Measurements from ENCODE around the gene AUTS2.

Gene AUTS2

GRCh38 chr7:69981646-69982045, 383.4 kb downstream of the AUTS2 start:
- H3K36me3 ChIP-seq, result no peaks in the 10 kb centered on the region
- no peak for TF ChIP-seq CTCF (IDR thresholded peaks at IDR 0.05)
- H3K9me3 ChIP-seq, result no peaks in the 10 kb centered on the region
- no peaks in the 10 kb centered on the region for H3K27me3 ChIP-seq
- H3K27ac ChIP-seq, result no peak overlapping the region
- H3K4me1 ChIP-seq (ENCODE audit: control insufficient read depth in 1 of 2, insufficient read depth in 1 of 2, low read depth in 1 of 2, low read length in 1 of 2), result no peaks in the 10 kb centered on the region
- H3K4me3 ChIP-seq (ENCODE audit: low read depth in 1 of 2, low read length in 1 of 2), result no peak overlapping the region

GRCh38 chr7:69982197-69982596, 383.9 kb downstream of the AUTS2 start:
- no peak overlapping the region for H3K4me3 ChIP-seq (ENCODE audit: low read depth in 1 of 2, low read length in 1 of 2)
- no peaks in the 10 kb centered on the region for H3K9me3 ChIP-seq
- no peak for TF ChIP-seq CTCF (IDR thresholded peaks at IDR 0.05)
- no peaks in the 10 kb centered on the region for H3K4me1 ChIP-seq (ENCODE audit: control insufficient read depth in 1 of 2, insufficient read depth in 1 of 2, low read depth in 1 of 2, low read length in 1 of 2)
- H3K36me3 ChIP-seq, result no peaks in the 10 kb centered on the region
- H3K27ac ChIP-seq, result no peak overlapping the region
- no peaks in the 10 kb centered on the region for H3K27me3 ChIP-seq

- Histone ChIP-seq H3K4me3 (ENCODE audit: low read depth in 1 of 2, low read length in 1 of 2) (no peak overlapping the region), H3K4me1 (ENCODE audit: control insufficient read depth in 1 of 2, insufficient read depth in 1 of 2, low read depth in 1 of 2, low read length in 1 of 2) (no peaks in the 10 kb centered on the region), H3K27me3 (no peaks in the 10 kb centered on the region), H3K9me3 (no peaks in the 10 kb centered on the region), H3K27ac (no peak overlapping the region), H3K36me3 (no peaks in the 10 kb centered on the region)
- no peak for TF ChIP-seq CTCF (IDR thresholded peaks at IDR 0.05)
Measured at GRCh38 chr7:69989551-69989950, 391.3 kb downstream of the AUTS2 start.

GRCh38 chr7:69992938-69993337, 394.7 kb downstream of the AUTS2 start:
- no peaks in the 10 kb centered on the region for H3K9me3 ChIP-seq
- H3K27me3 ChIP-seq, result no peaks in the 10 kb centered on the region
- no peak overlapping the region for H3K4me3 ChIP-seq (ENCODE audit: low read depth in 1 of 2, low read length in 1 of 2)
- no peak for TF ChIP-seq CTCF (IDR thresholded peaks at IDR 0.05)
- H3K27ac ChIP-seq, result no peak overlapping the region
- H3K36me3 ChIP-seq, result no peaks in the 10 kb centered on the region
- no peaks in the 10 kb centered on the region for H3K4me1 ChIP-seq (ENCODE audit: control insufficient read depth in 1 of 2, insufficient read depth in 1 of 2, low read depth in 1 of 2, low read length in 1 of 2)

GRCh38 chr7:69994218-69994617, 395.9 kb downstream of the AUTS2 start:
- no peaks in the 10 kb centered on the region for H3K9me3 ChIP-seq
- no peaks in the 10 kb centered on the region for H3K36me3 ChIP-seq
- no peak overlapping the region for H3K4me3 ChIP-seq (ENCODE audit: low read depth in 1 of 2, low read length in 1 of 2)
- no peak overlapping the region for H3K27ac ChIP-seq
- no peaks in the 10 kb centered on the region for H3K27me3 ChIP-seq
- H3K4me1 ChIP-seq (ENCODE audit: control insufficient read depth in 1 of 2, insufficient read depth in 1 of 2, low read depth in 1 of 2, low read length in 1 of 2), result no peaks in the 10 kb centered on the region
- no peak for TF ChIP-seq CTCF (IDR thresholded peaks at IDR 0.05)

Data from neutrophil (primary cell).